ENCODE data around the gene NKD1.

NKD1 gene

GRCh38 chr16:50599494-50599893 lies 51.3 kb downstream of the NKD1 start:
- Mint-ChIP-seq H3K9me3 (ENCODE audit: low read depth) (no peaks in the 10 kb centered on the region), H3K27ac (no peak overlapping the region), H3K36me3 (no peaks in the 10 kb centered on the region), H3K4me1 (ENCODE audit: low read depth) (peaks cover 43% of the 10 kb centered on the region), H3K4me3 (no peak overlapping the region), H3K27me3 (no peaks in the 10 kb centered on the region)

GRCh38 chr16:50600582-50601283 lies 52.5 kb downstream of the NKD1 start:
- Mint-ChIP-seq H3K4me1 (ENCODE audit: low read depth) (peaks cover 42% of the 10 kb centered on the region), H3K27ac (no peak overlapping the region), H3K36me3 (no peaks in the 10 kb centered on the region)

GRCh38 chr16:50601341-50601740 lies 53.1 kb downstream of the NKD1 start:
- H3K27ac Mint-ChIP-seq = no peak overlapping the region
- H3K4me1 Mint-ChIP-seq (ENCODE audit: low read depth) = peaks cover 40% of the 10 kb centered on the region
- H3K9me3 Mint-ChIP-seq (ENCODE audit: low read depth) = no peaks in the 10 kb centered on the region
- no peak overlapping the region for H3K4me3 Mint-ChIP-seq
- no peaks in the 10 kb centered on the region for H3K36me3 Mint-ChIP-seq
- H3K27me3 Mint-ChIP-seq = no peaks in the 10 kb centered on the region

More at GRCh38 chr16:50600582-50601283, 52.5 kb downstream of the NKD1 start:
- H3K4me3 Mint-ChIP-seq = no peak overlapping the region
- no peaks in the 10 kb centered on the region for H3K27me3 Mint-ChIP-seq
- no peaks in the 10 kb centered on the region for H3K9me3 Mint-ChIP-seq (ENCODE audit: low read depth)

- peaks cover 40% of the 10 kb centered on the region for H3K4me1 Mint-ChIP-seq (ENCODE audit: low read depth)
- H3K27ac Mint-ChIP-seq = peak overlapping the region; percentile 41
- no peaks in the 10 kb centered on the region for H3K36me3 Mint-ChIP-seq
- no peaks in the 10 kb centered on the region for H3K27me3 Mint-ChIP-seq
- no peaks in the 10 kb centered on the region for H3K9me3 Mint-ChIP-seq (ENCODE audit: low read depth)
- H3K4me3 Mint-ChIP-seq = peak overlapping the region; percentile 49
Measured at GRCh38 chr16:50602126-50602525, 53.9 kb downstream of the NKD1 start.

- Mint-ChIP-seq H3K4me1 (ENCODE audit: low read depth) (peaks cover 40% of the 10 kb centered on the region), H3K9me3 (ENCODE audit: low read depth) (no peaks in the 10 kb centered on the region), H3K27me3 (no peaks in the 10 kb centered on the region), H3K27ac (peak overlapping the region; percentile 41), H3K36me3 (no peaks in the 10 kb centered on the region), H3K4me3 (peak overlapping the region; percentile 49)
Measured at GRCh38 chr16:50602531-50603205, 54.5 kb downstream of the NKD1 start.

GRCh38 chr16:50603206-50604064 lies 55.2 kb downstream of the NKD1 start:
- Mint-ChIP-seq H3K27ac (no peak overlapping the region), H3K9me3 (ENCODE audit: low read depth) (no peaks in the 10 kb centered on the region), H3K27me3 (no peaks in the 10 kb centered on the region), H3K4me1 (ENCODE audit: low read depth) (peaks cover 40% of the 10 kb centered on the region), H3K36me3 (no peaks in the 10 kb centered on the region), H3K4me3 (no peak overlapping the region)

GRCh38 chr16:50604065-50604418 lies 55.8 kb downstream of the NKD1 start:
- Mint-ChIP-seq H3K27ac (no peak overlapping the region), H3K9me3 (ENCODE audit: low read depth) (no peaks in the 10 kb centered on the region), H3K4me1 (ENCODE audit: low read depth) (peaks cover 40% of the 10 kb centered on the region), H3K27me3 (no peaks in the 10 kb centered on the region), H3K36me3 (no peaks in the 10 kb centered on the region), H3K4me3 (no peak overlapping the region)

- Mint-ChIP-seq H3K4me1 (ENCODE audit: low read depth) (peaks cover 38% of the 10 kb centered on the region), H3K27me3 (no peaks in the 10 kb centered on the region), H3K36me3 (no peaks in the 10 kb centered on the region), H3K4me3 (no peak overlapping the region), H3K27ac (no peak overlapping the region), H3K9me3 (ENCODE audit: low read depth) (no peaks in the 10 kb centered on the region)
Measured at GRCh38 chr16:50604610-50605009, 56.4 kb downstream of the NKD1 start.

- no peak overlapping the region for H3K27ac Mint-ChIP-seq
- no peaks in the 10 kb centered on the region for H3K36me3 Mint-ChIP-seq
- H3K27me3 Mint-ChIP-seq = no peaks in the 10 kb centered on the region
Measured at GRCh38 chr16:50605733-50606430, 57.7 kb downstream of the NKD1 start.

GRCh38 chr16:50606431-50607050 lies 58.3 kb downstream of the NKD1 start:
- Mint-ChIP-seq H3K36me3 (no peaks in the 10 kb centered on the region), H3K27ac (no peak overlapping the region), H3K4me1 (ENCODE audit: low read depth) (peaks cover 28% of the 10 kb centered on the region), H3K27me3 (no peaks in the 10 kb centered on the region), H3K4me3 (no peak overlapping the region), H3K9me3 (ENCODE audit: low read depth) (no peaks in the 10 kb centered on the region)

More at GRCh38 chr16:50605733-50606430, 57.7 kb downstream of the NKD1 start:
- H3K4me1 Mint-ChIP-seq (ENCODE audit: low read depth) = peaks cover 30% of the 10 kb centered on the region
- no peak overlapping the region for H3K4me3 Mint-ChIP-seq
- H3K9me3 Mint-ChIP-seq (ENCODE audit: low read depth) = no peaks in the 10 kb centered on the region

GRCh38 chr16:50607051-50607431 lies 58.8 kb downstream of the NKD1 start:
- no peaks in the 10 kb centered on the region for H3K27me3 Mint-ChIP-seq
- H3K4me3 Mint-ChIP-seq = no peak overlapping the region
- no peaks in the 10 kb centered on the region for H3K9me3 Mint-ChIP-seq (ENCODE audit: low read depth)
- H3K4me1 Mint-ChIP-seq (ENCODE audit: low read depth) = peaks cover 26% of the 10 kb centered on the region
- H3K36me3 Mint-ChIP-seq = no peaks in the 10 kb centered on the region
- no peak overlapping the region for H3K27ac Mint-ChIP-seq

- H3K27ac Mint-ChIP-seq = no peak overlapping the region
- H3K4me3 Mint-ChIP-seq = no peak overlapping the region
- H3K36me3 Mint-ChIP-seq = no peaks in the 10 kb centered on the region
- H3K9me3 Mint-ChIP-seq (ENCODE audit: low read depth) = no peaks in the 10 kb centered on the region
- H3K4me1 Mint-ChIP-seq (ENCODE audit: low read depth) = peaks cover 22% of the 10 kb centered on the region
- H3K27me3 Mint-ChIP-seq = no peaks in the 10 kb centered on the region
Measured at GRCh38 chr16:50607447-50607846, 59.3 kb downstream of the NKD1 start.

GRCh38 chr16:50607970-50608557 lies 59.9 kb downstream of the NKD1 start:
- Mint-ChIP-seq H3K27ac (no peak overlapping the region), H3K9me3 (ENCODE audit: low read depth) (no peaks in the 10 kb centered on the region), H3K36me3 (no peaks in the 10 kb centered on the region), H3K27me3 (no peaks in the 10 kb centered on the region), H3K4me1 (ENCODE audit: low read depth) (peaks cover 16% of the 10 kb centered on the region), H3K4me3 (no peak overlapping the region)

- peaks cover 9% of the 10 kb centered on the region for H3K4me1 Mint-ChIP-seq (ENCODE audit: low read depth)
- H3K27me3 Mint-ChIP-seq = no peaks in the 10 kb centered on the region
- no peaks in the 10 kb centered on the region for H3K9me3 Mint-ChIP-seq (ENCODE audit: low read depth)
- no peak overlapping the region for H3K4me3 Mint-ChIP-seq
- no peaks in the 10 kb centered on the region for H3K36me3 Mint-ChIP-seq
- H3K27ac Mint-ChIP-seq = no peak overlapping the region
Measured at GRCh38 chr16:50609049-50609448, 60.9 kb downstream of the NKD1 start.
